ENCODE data around the gene CCDC144A.
"Not testable (repeated sequence)": the region's sequence is repeated elsewhere in the genome, so short reads cannot be mapped to it uniquely, and the experiment has no call there.

- not testable (repeated sequence) for TF ChIP-seq CTCF, POLR2A, EP300 (IDR thresholded peaks at IDR 0.05)
These were observed 78.5 kb downstream of the CCDC144A start for GRCh38 chr17:16768290-16769175.

Data from sigmoid colon (tissue), 4 donors.